Keratinocyte (primary cell): Measurements from ENCODE around the gene NFATC2. TPM values are rescaled to one million over a fixed set of nuclear protein-coding genes. Genes with fewer than 3 reads are reported as not detected.
A peak's percentile ranks its signal among the peaks of the same experiment; 100 is the strongest.

ENCODE experiments used
- DNase-seq: peaks from one replicate; pipeline ENCODE4 v3.0.0-alpha.2; 2011; ENCODE audit warnings: low read depth, missing footprints, low spot score
- FAIRE-seq: peaks from 2 replicates; lab custom pipeline; 2011; peaks lifted over from hg19 to GRCh38; lab: Jason Lieb, UNC
- H2AFZ ChIP-seq: 2 replicates; pipeline ENCODE4 v1.6.0; 2012; ENCODE audit warnings: low read length, control low read depth, inconsistent platforms; ENCODE audit not compliant: control insufficient read depth
- H3K27ac ChIP-seq: 2 replicates; pipeline ENCODE4 v1.5.1; 2011; ENCODE audit warnings: low read length; ENCODE audit not compliant: control insufficient read depth, insufficient read depth
- H3K27me3 ChIP-seq: 3 replicates; pipeline ENCODE4 v1.6.0; 2011; ENCODE audit warnings: low read length; ENCODE audit not compliant: control insufficient read depth, insufficient read depth; ENCODE audit errors: extremely low read depth
- H3K36me3 ChIP-seq, 2 experiments: 2 replicates in 1 of 2; 3 replicates in 1 of 2; pipeline ENCODE4 v1.5.1; 2011; ENCODE audit warnings: low read length in 2 of 2, mild to moderate bottlenecking in 1 of 2; ENCODE audit not compliant: control insufficient read depth in 2 of 2, insufficient read depth in 2 of 2; ENCODE audit errors: extremely low read depth in 1 of 2
- H3K4me1 ChIP-seq: 3 replicates; pipeline ENCODE4 v1.5.1; 2011; ENCODE audit warnings: low read length; ENCODE audit not compliant: control insufficient read depth, insufficient read depth; ENCODE audit errors: extremely low read depth
- H3K4me2 ChIP-seq: 3 replicates; pipeline ENCODE4 v1.6.0; 2011; ENCODE audit warnings: low read depth, low read length; ENCODE audit not compliant: control insufficient read depth, insufficient read depth; ENCODE audit errors: extremely low read depth
- H3K4me3 ChIP-seq, 3 experiments: fragments of 200-600 bp in 1 of 3; sonication (generic) in 1 of 3; 2 replicates in 2 of 3; 3 replicates in 1 of 3; pipeline ENCODE4 v1.5.1; 2011 to 2016; ENCODE audit warnings: low read length in 3 of 3, mild to moderate bottlenecking in 3 of 3, control low read depth in 2 of 3, inconsistent platforms in 1 of 3, low read depth in 1 of 3, mixed read lengths in 1 of 3, mixed run types in 1 of 3, moderate library complexity in 1 of 3; ENCODE audit not compliant: control insufficient read depth in 2 of 3, insufficient read depth in 2 of 3; ENCODE audit errors: extremely low read depth in 1 of 3
- H3K79me2 ChIP-seq: 2 replicates; pipeline ENCODE4 v1.6.0; 2012; ENCODE audit warnings: low read length; ENCODE audit not compliant: control insufficient read depth, insufficient read depth
- H3K9ac ChIP-seq: 3 replicates; pipeline ENCODE4 v1.6.0; 2011; ENCODE audit warnings: low read length; ENCODE audit not compliant: control insufficient read depth, insufficient read depth; ENCODE audit errors: extremely low read depth
- H3K9me1 ChIP-seq: 3 replicates; pipeline ENCODE4 v1.6.0; 2011; ENCODE audit warnings: low read length; ENCODE audit not compliant: control insufficient read depth, insufficient read depth; ENCODE audit errors: extremely low read depth
- H3K9me3 ChIP-seq: 2 replicates; pipeline ENCODE4 v1.5.1; 2012; ENCODE audit warnings: low read depth, low read length; ENCODE audit not compliant: control insufficient read depth
- H4K20me1 ChIP-seq: 3 replicates; pipeline ENCODE4 v1.6.0; 2011; ENCODE audit warnings: low read length; ENCODE audit not compliant: control insufficient read depth, insufficient read depth; ENCODE audit errors: extremely low read depth
- CTCF ChIP-seq, 3 experiments: IDR thresholded peaks in 1 of 3; conservative IDR thresholded peaks in 1 of 3; optimal IDR thresholded peaks in 1 of 3; 2 replicates in 2 of 3; 3 replicates in 1 of 3; pipeline versions ENCODE3 to v1.5.1; 2011; ENCODE audit warnings: low read length in 3 of 3, mild to moderate bottlenecking in 3 of 3, moderate library complexity in 2 of 3, control low read depth in 1 of 3, inconsistent platforms in 1 of 3; ENCODE audit not compliant: insufficient read depth in 2 of 3; ENCODE audit errors: extremely low read depth in 1 of 3
- EZH2 ChIP-seq: IDR thresholded peaks from one replicate; pipeline ENCODE4 v1.6.1; 2012; ENCODE audit warnings: inconsistent platforms, mild to moderate bottlenecking, low read length, moderate library complexity
- dilution Hi-C: fragments of 300-500 bp; cut with MboI; formaldehyde crosslinking; loops from one replicate; pipeline ENCODE4 v1.7.0; 2020; ENCODE audit warnings: low sequenced_read_pairs; ENCODE audit not compliant: extremely low pct_ligation_motif_present
- polyA plus RNA-seq, 5 experiments: library from polyadenylated mRNA; depleted of rRNA in 3 of 5; stranded (reverse) in 3 of 5; stranded (forward) in 1 of 5; unstranded in 1 of 5; fragments of >200 nt; gene quantifications; 1 replicate in 1 of 5; 2 replicates in 3 of 5; 3 replicates in 1 of 5; pipeline versions ENCODE4 v1.2.1 to v1.2.3, GENCODE V29; 2011 to 2012; ENCODE audit warnings: missing spikeins in 2 of 5, low read depth in 1 of 5, low replicate concordance in 1 of 5

The NFATC2 gene
- polyA plus RNA-seq, 1 donor (not counting 4 experiments of a cell fraction or from before 2014, with no cell fraction given), result 0.05 TPM

GRCh38 chr20:51410586-51411325, 131.8 kb downstream of the NFATC2 start:
- FAIRE-seq (no peak), DNase-seq (no peak)
- no peak overlapping the region for H2AFZ ChIP-seq
- H4K20me1 ChIP-seq, result no peaks in the 10 kb centered on the region
- no peak overlapping the region for H3K4me3 ChIP-seq
- no peaks in the 10 kb centered on the region for H3K9me3 ChIP-seq
- H3K9me1 ChIP-seq, result no peaks in the 10 kb centered on the region
- H3K36me3 ChIP-seq, result no peaks in the 10 kb centered on the region
- TF ChIP-seq CTCF (optimal IDR thresholded peaks at IDR 0.05 in 1 of 3, IDR thresholded peaks at IDR 0.05 in 1 of 3, conservative IDR thresholded peaks at IDR 0.05 in 1 of 3; ENCODE audit: extremely low read depth in 1 of 3, insufficient read depth in 2 of 3, low read length in 3 of 3) (no peak), EZH2 (no peak)
- H3K79me2 ChIP-seq, result no peaks in the 10 kb centered on the region
- H3K27ac ChIP-seq, result no peak overlapping the region
- no peak overlapping the region for H3K9ac ChIP-seq
- dilution Hi-C loops, result no loop called here
- H3K4me2 ChIP-seq, result no peak overlapping the region
- no peaks in the 10 kb centered on the region for H3K4me1 ChIP-seq
- peaks cover 5% of the 10 kb centered on the region for H3K27me3 ChIP-seq

GRCh38 chr20:51409192-51409880, 133.2 kb downstream of the NFATC2 start:
- Histone ChIP-seq H3K4me1 (no peaks in the 10 kb centered on the region), H3K79me2 (no peaks in the 10 kb centered on the region), H2AFZ (no peak overlapping the region), H3K27me3 (peaks cover 5% of the 10 kb centered on the region), H3K4me2 (peak overlapping the region; percentile 37), H3K9ac (no peak overlapping the region), H3K9me3 (no peaks in the 10 kb centered on the region), H4K20me1 (no peaks in the 10 kb centered on the region), H3K9me1 (no peaks in the 10 kb centered on the region), H3K36me3 (no peaks in the 10 kb centered on the region), H3K27ac (no peak overlapping the region), H3K4me3 (no peak overlapping the region)
- no peak for TF ChIP-seq CTCF (optimal IDR thresholded peaks at IDR 0.05 in 1 of 3, IDR thresholded peaks at IDR 0.05 in 1 of 3, conservative IDR thresholded peaks at IDR 0.05 in 1 of 3; ENCODE audit: extremely low read depth in 1 of 3, insufficient read depth in 2 of 3, low read length in 3 of 3)
- TF ChIP-seq EZH2, result no peak
- FAIRE-seq, result no peak
- no peak for DNase-seq
- dilution Hi-C loops, result no loop called here
